ENCODE data around the gene ABHD6.
"Not testable (repeated sequence)": the region's sequence is repeated elsewhere in the genome, so short reads cannot be mapped to it uniquely, and the experiment has no call there.

Gene ABHD6

DNA sequence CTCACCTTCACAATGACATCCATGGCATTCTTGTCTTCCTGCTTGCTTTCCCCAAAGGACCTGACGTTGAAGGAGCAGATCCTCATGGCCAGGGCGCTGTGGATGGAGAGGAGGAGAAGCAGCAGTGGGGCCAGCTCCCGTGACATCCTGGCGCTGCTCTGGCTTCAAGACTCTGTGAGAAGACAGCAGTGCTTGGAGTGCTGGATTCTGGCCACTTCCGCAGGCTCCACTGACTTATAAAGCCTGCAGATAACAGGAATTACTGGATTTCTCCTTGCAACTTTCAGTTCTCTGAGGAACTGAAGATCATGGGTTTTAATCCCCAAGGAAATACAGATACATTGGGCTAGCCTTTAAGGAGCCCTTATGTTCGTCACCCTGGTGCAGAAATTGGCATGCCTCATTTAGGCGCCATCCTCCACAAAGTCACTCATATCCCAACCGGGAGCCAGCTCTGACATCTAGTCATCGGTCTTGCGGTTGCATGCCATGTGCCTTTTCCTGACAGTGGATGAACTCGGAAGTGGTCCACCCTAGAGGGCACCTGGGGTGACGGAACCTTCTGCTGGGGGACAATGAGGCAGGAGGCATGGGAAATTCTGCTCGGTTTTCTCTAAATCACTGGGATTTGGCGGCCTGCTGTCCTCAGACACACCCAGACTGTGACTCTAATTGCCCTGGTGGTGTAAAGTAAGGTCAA lies 26.7 kb upstream of the ABHD6 start, which contains the start of gene DNASE1L3:
TSS of gene DNASE1L3 (minus strand) at position 212 of the 700 bp plus-strand sequence. CDS start at position 146, 66 bp downstream.
- DNase-seq = no peak

GRCh38 chr3:58214484-58215316 lies 22.9 kb upstream of the ABHD6 start:
- peak; percentile 35 for DNase-seq

GRCh38 chr3:58215317-58216025 lies 22.1 kb upstream of the ABHD6 start:
- no peak for DNase-seq

GRCh38 chr3:58216496-58217195 lies 20.9 kb upstream of the ABHD6 start:
- no peak for DNase-seq

- peak; percentile 49 for DNase-seq
Observed at GRCh38 chr3:58217209-58217811, 20.3 kb upstream of the ABHD6 start.

GRCh38 chr3:58218904-58219303 lies 18.7 kb upstream of the ABHD6 start:
- DNase-seq = no peak

GRCh38 chr3:58222161-58222724 lies 15.3 kb upstream of the ABHD6 start:
- DNase-seq = no peak

DNA sequence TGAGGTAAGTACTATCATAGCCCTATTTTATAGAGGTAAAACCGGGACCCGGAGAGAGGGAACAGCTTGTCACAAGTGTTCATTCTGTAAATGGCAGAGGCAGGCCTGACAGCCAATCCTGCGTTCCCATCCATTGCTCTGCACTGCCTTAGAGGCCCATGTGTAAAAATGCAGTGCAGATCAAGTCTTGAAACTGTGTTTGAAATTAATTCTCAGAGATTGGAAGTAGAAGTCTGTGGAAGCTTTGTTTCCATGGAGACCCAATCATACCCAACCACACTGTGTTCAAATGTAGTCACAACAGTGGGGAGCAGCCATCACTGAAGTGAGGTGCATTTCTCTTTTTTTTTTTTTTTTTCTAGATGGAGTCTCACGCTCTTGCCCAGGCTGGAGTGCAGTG lies 13.7 kb upstream of the ABHD6 start:
- DNase-seq = no peak

- DNase-seq = not testable (repeated sequence)
Observed at GRCh38 chr3:58227933-58228332, 9.7 kb upstream of the ABHD6 start.

DNA sequence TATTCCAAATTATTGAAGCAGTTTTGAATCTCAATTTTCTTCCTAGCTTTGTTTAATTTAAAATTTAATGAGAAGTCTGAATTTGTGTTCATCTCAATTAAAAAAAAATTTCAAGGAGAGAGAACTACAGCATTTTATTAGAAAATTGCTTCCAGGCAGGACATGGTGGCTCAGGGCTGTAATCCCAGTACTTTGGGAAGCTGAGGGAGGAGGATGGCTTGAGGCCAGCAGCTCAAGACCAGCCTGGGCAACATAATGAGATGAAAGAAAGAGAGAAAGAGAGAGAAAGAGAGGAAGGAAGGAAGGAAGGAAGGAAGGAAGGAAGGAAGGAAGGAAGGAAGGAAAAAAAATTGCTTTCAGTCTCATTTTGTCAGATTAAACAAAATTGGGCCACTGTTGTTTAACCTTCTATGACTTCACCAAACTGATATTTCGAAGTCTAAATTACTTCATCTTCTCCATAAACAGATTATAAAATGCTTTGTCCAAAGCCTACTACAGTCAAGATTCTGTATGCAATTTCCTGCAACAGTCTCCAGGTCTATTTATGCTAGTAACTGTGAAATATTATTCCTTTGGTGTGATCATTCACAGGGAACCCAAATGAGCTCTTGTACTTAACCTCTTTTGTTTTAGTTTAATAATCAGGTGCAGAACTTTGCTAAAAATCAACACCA lies 6.6 kb upstream of the ABHD6 start:
- no peak for DNase-seq

GRCh38 chr3:58231666-58232065 lies 5.9 kb upstream of the ABHD6 start:
- no peak for DNase-seq

DNA sequence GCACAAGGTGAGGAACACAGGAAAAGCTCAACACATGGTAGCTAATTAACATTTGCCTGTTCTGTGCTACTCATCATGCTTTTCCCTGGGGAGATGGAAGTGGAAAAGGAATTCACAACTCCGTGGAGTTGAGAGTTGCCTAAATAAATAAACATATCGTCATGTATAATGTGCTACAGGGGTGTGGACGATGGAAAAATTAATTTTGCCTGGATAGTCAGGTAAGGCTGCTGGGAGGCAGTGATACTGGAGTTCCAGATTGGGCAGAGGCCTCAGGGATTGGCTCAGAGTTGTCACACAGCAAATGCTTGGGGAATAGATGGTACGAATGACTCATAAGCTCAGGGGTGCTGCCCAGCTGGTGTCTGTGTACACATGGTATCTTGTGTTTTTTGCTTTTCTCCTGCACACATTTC lies 3.1 kb upstream of the ABHD6 start:
- DNase-seq = no peak

DNA sequence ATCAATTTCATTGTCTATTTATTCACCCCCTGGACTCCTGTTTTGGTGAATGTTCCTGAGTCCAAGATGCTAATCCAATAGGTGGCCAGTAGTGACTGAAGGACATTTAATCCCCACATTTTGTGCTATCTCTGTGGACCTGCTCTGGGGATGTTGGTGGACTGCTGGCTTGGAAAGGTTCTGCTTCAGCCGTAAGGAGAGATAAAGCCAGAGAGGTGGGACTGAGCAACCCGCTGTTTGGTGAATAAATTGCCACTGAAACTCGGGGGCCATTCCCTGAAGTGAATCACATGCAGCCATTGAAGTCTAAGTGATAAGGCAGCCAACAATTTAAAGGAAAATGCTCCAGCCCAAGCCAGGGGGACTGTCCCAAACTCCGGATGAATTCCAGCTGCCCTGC lies 1.6 kb upstream of the ABHD6 start:
- DNase-seq = no peak

DNA sequence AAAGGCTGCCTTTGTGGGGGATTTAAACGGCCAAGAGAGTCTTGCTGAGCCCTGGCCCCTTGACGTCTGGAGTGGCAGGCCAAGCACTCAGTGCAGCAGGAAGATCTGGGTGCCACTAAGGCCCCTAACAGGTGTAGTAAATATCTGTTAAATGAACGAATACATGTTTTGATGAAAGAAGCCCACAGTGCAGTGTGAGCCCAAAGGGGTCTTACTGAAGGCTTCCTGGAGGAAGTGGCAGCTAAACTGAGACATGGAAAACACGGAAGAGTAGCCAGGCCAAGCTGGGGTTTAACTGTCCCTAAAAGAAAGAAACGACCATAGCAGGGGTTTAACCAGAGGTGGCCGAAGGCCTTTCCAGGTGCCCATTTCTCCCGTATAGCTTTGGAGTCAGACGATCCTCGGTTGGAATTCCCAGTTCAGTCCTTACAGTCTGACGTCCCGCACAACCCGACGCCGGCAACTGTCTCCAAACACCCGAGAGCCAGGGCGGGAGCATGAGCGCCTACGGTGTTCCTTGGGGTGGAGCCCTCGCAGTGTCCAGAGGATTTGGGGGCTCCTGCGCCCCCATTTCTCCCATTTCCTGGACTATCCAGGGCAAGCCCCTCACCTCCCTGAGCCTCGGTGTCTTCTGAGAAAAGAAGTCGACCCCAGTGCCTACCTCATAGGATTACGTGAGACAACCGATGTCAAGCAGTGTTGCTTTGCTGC lies 910 bp upstream of the ABHD6 start:
- no peak for DNase-seq

DNA sequence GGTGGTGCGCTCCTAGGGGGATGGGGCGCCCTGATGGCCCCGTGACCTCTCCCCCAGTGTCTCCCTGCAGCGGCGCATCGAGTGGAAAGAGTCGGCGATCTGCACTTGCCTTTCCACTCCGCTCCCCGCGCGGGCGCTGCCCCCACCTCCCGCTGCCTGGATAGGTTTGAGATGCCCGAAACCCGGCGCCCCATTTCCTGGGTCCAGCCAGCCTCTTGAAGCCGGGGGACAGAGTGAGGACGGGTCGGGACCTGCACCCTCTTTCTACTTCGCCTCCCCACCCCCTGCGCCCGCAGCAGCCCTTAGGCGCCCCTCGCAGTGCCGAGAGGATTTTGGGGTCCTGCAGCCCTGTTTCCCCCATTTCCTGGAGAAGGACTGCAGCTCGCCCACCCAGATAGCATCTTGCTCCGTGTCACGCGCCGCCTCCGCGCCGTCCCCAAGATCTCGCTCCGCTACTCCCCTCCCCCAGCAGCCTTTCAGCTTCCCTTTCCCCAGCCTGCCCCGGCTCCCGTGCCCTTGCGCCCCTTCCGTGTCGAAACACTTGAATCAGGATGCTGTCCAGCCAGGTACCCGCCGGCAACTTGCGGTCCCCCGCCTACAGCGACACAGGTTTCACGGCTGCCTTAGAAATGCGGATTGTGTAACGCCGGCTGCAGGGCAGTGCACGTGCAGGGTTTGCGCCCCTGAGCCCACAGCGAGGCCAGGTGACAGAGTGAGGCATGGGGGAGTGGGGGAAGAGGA lies 519 bp downstream of the ABHD6 start:
- DNase-seq = peak; percentile 45

- no peak for DNase-seq
Observed at GRCh38 chr3:58238830-58239229, 1.2 kb downstream of the ABHD6 start.

DNA sequence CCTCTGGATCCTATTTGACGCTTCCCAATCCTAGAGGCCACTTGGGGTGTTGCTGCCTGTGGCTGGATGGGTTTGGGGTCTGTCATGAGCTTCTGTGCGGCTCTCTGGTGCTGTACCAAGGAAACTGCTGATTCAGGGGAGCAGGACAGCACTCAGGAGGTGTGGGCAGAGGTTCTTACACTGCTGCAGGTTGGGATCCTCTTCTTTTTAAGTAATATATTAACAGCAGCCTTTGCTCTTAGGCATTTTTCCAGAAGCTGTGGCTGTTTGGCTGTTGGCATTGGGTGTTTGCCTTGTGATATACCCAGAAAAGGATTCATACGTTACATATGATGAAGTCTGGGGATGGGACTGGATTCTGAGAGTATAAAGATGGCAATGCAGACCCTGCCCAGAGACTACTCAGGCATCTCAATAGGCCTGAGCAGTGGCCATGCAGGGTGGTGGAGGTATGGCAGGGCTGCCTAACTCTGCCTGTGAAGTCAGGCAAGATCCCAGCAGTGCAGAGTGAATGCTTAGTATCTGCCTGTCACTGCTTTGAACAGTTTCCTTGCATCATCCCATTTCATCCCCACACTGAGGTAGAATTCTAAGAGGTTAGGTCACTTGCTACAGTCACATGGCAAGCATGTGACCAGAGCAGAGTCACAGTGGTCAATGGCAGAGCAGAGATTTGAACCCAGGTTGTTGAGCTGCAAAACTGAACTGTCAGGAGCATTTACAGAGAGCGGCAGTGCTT lies 3.9 kb downstream of the ABHD6 start:
- DNase-seq = no peak

- no peak for DNase-seq
Observed at GRCh38 chr3:58242340-58242739, 4.7 kb downstream of the ABHD6 start.

GRCh38 chr3:58242860-58243259 lies 5.3 kb downstream of the ABHD6 start:
- not testable (repeated sequence) for DNase-seq
